ENCODE measurements around the gene AIP. TPM values are rescaled to one million over a fixed set of nuclear protein-coding genes. Genes with fewer than 3 reads are reported as not detected.

Gene AIP
- total RNA-seq, 2 donors from 2014 or later = 45.3 to 57.9 TPM

DNA sequence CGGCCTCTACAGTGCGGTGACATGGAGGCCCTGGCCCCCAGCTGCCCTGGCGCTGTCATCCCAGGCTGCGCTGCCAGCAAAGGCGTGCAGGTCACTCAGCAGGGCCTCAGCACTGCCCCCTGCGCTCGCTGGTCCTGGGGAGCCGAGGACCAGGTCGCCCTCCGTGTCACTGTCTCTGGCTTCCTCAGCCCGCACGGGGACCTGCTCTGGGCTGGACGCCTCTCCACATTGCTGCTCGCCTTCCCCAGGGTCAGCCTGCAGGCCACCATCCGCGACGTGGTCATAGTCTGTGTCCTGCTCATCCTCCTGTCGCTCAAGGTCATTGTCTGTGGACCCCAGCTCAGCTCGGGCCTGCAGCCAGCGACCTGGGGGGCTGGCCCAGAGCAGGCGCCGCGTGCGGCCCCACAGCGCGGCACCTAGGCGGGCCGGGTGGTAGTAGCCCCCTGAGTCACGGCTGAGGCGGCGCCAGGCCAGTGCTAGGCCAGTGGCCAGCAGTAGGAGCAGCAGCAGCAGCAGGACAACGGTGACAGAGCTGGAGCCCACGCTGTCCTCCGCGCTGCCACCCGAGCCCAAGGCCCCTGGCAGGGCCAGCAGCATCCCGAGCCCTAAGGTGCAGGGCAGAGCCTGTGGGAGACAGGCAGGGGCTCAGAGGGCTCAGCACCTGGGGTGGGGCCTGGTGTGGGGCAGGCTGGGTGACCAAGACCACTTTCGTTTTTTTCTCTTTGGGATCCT is 46.9 kb upstream of the AIP start:
- TF ChIP-seq, protein P1, sequence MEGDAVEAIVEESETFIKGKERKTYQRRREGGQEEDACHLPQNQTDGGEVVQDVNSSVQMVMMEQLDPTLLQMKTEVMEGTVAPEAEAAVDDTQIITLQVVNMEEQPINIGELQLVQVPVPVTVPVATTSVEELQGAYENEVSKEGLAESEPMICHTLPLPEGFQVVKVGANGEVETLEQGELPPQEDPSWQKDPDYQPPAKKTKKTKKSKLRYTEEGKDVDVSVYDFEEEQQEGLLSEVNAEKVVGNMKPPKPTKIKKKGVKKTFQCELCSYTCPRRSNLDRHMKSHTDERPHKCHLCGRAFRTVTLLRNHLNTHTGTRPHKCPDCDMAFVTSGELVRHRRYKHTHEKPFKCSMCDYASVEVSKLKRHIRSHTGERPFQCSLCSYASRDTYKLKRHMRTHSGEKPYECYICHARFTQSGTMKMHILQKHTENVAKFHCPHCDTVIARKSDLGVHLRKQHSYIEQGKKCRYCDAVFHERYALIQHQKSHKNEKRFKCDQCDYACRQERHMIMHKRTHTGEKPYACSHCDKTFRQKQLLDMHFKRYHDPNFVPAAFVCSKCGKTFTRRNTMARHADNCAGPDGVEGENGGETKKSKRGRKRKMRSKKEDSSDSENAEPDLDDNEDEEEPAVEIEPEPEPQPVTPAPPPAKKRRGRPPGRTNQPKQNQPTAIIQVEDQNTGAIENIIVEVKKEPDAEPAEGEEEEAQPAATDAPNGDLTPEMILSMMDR (IDR thresholded peaks at IDR 0.05) = no peak
- H3K4me3 ChIP-seq = peak overlapping the region; percentile 13
- peaks cover 12% of the 10 kb centered on the region for H3K36me3 ChIP-seq
- no peaks in the 10 kb centered on the region for H3K9me3 ChIP-seq
- no peak for DNase-seq
- intact Hi-C loops (cut with DNase I) = no loop called here
- no peaks in the 10 kb centered on the region for H3K27me3 ChIP-seq
- no peaks in the 10 kb centered on the region for H3K4me1 ChIP-seq
- peak overlapping the region; percentile 26 to 35 for H3K9ac ChIP-seq (ENCODE audit: low read depth in 2 of 2, low read length in 2 of 2)
- H3K27ac ChIP-seq = no peak overlapping the region

DNA sequence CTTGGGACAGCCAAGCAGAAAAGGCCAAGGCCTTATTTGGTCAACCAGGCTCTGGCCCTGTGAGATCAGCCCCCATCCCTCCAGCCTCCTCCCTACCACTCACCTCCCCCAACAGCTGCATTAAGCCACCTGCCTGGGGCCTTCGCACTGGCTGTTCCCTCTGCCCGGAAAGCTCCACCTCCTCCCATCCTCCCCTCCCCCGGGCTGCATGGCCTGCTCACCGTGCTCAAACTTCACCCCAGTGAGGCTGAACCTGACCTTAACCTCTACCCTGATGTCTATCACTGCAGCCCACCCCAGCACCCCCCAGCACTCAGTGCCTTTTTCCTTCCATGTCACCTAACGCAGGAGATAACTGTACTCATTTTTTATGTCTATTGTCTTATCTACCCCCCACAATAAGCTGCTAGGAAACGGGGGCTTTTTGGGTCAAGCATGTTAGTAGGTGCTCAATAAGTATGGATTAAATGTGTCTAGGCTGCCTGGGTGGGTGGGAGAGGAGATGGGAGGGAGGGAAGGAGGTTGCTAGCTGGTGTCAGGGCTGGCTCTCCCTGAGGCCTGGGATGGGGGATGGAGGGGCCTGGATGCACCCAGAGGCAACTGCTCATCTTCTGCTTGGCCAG is 46.3 kb upstream of the AIP start:
- TF ChIP-seq, protein P1 (IDR thresholded peaks at IDR 0.05) = no peak
- intact Hi-C loops (cut with DNase I) = no loop called here
- Histone ChIP-seq H3K9me3 (no peaks in the 10 kb centered on the region), H3K4me3 (peak overlapping the region; percentile 24), H3K27me3 (no peaks in the 10 kb centered on the region), H3K27ac (peak overlapping the region; percentile 56), H3K36me3 (peaks cover 12% of the 10 kb centered on the region), H3K9ac (ENCODE audit: low read depth in 2 of 2, low read length in 2 of 2) (peak overlapping the region; percentile 26 to 50), H3K4me1 (no peaks in the 10 kb centered on the region)
- DNase-seq = no peak

DNA sequence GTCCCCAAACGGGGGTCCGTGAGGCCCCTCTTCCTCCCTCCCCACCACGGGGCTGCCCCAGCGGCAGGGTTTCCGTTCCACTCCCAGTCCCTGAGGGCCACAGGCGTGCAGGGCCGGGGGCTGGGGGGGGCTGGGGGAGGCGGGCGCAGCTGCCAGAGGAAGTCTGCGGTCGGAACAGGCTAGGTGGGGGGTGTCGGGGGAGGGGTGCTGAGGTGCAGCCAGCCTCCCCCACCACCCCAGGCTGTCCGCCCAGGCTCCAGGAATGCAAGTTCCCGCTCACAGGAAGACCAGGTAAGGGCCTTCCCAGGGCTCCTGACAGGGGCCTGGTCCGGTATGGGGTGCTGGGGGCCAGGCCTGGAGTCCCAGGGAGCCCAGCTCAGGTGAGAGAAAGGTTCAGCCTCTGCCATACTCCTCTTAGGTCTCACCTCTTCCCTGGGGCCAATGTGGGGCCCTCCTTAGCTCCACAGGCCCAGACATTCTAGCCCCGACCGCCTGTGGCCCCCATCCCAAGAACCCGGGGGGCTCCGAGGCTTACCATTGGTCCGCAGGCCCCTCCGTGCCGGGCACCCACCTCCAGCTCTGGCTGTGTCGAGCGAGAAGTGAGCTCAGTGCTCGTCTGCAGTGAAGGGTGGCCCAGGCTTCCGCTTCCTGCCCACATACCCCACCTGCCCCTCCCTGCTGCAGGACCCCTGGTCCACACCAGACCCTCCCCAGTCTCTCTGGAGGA is 45.6 kb upstream of the AIP start, which contains the start of gene PTPRCAP:
Gene PTPRCAP, minus strand, starts transcription at position 601 of the 727 bp plus-strand sequence. Its CDS starts 63 bp downstream, at position 538.
- Histone ChIP-seq H3K27ac (peak within 1 kb of the TSS; percentile 56), H3K36me3 (peaks cover 12% of the 10 kb centered on the region), H3K9me3 (no peaks in the 10 kb centered on the region), H3K27me3 (no peaks in the 10 kb centered on the region), H3K9ac (ENCODE audit: low read depth in 2 of 2, low read length in 2 of 2) (peak within 1 kb of the TSS; percentile 55 to 56), H3K4me1 (peaks cover 6% of the 10 kb centered on the region), H3K4me3 (peak within 1 kb of the TSS; percentile 24)
- TF ChIP-seq, protein P1 (IDR thresholded peaks at IDR 0.05) = no peak
- DNase-seq = no peak
- intact Hi-C loops (cut with DNase I) = no loop called here

DNA sequence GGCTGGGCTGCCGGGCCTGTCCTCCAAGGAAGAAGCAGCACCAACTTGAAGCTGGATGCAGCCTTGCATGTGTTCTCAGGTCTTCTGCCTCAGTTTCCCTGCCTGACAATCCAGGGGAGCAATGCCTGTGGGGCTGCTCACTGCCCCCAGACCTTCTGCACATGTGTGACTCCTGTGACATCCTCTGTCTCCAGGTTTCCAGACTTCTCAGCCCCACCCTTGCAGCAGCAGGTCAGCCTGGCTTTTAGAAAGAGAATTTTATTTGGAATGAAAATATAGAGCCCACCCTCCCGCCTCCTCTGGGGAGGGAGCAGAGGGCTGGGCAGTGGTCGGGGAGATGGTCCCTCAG is 45.0 kb upstream of the AIP start:
- Histone ChIP-seq H3K27ac (peak overlapping the region; percentile 56), H3K9me3 (no peaks in the 10 kb centered on the region), H3K9ac (ENCODE audit: low read depth in 2 of 2, low read length in 2 of 2) (peak overlapping the region; percentile 55 to 56), H3K27me3 (no peaks in the 10 kb centered on the region), H3K4me3 (peak overlapping the region; percentile 24), H3K36me3 (peaks cover 7% of the 10 kb centered on the region), H3K4me1 (peaks cover 11% of the 10 kb centered on the region)
- intact Hi-C loops (cut with DNase I) = no loop called here
- TF ChIP-seq, protein P1 (IDR thresholded peaks at IDR 0.05) = no peak
- no peak for DNase-seq

DNA sequence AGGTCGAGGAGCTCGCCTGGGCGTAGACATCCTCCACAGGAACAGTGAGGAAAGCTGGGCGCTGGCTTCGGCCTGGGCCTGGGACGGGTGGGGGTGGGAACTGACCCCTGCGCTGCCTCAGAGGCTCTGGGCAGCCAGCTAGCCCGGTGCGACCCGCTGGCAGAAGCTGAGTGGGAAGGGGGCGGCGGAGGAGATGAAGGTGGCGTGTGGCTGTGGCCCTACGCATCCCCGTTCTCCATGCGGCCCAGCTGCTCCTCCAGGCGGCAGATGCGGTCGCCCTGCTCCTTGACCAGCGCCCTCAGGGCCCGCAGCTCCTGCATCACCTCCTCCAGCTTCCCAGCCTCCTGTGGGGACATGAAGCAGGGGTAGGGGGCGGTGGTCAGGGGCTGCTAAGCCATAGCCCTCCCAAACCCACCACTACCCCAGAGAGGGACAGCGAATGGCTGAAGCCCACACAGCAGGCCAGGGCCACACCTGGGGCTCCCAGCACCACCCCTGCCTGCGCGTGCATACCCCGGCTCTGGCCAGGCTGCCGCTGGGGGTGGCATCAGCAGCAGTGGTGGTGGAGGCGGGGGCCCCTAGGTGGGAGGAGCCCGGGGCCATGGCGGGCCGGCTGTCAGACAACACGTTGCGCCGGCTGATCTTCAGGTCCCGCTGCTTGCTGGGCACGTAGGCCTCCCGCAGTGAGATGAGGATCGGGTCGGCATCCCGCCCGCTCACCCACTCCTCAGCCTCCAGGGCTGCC is 44.5 kb upstream of the AIP start:
- DNase-seq = no peak
- H3K36me3 ChIP-seq = peaks cover 1% of the 10 kb centered on the region
- no peaks in the 10 kb centered on the region for H3K9me3 ChIP-seq
- H3K27ac ChIP-seq = peak overlapping the region; percentile 56
- peaks cover 11% of the 10 kb centered on the region for H3K4me1 ChIP-seq
- H3K9ac ChIP-seq (ENCODE audit: low read depth in 2 of 2, low read length in 2 of 2) = peak overlapping the region; percentile 34 to 56
- intact Hi-C loops (cut with DNase I) = no loop called here
- TF ChIP-seq, protein P1 (IDR thresholded peaks at IDR 0.05) = no peak
- H3K4me3 ChIP-seq = peak overlapping the region; percentile 24
- no peaks in the 10 kb centered on the region for H3K27me3 ChIP-seq

Data from colonic mucosa (tissue), 4 donors.